Uterus (tissue), 4 donors: ENCODE measurements around the gene COX7A1. TPM values are rescaled to one million over a fixed set of nuclear protein-coding genes. Genes with fewer than 3 reads are reported as not detected.
A peak's percentile ranks its signal among the peaks of the same experiment; 100 is the strongest.

Experiments used
- DNase-seq, 2 donors: peaks; one replicate each; pipeline ENCODE4 v3.0.0-alpha.2; 2019 to 2020
- H3K27ac ChIP-seq, 2 donors: fragments of 200-600 bp; sonication (generic); 1 replicate in 1 of 2; 2 replicates in 1 of 2; pipeline ENCODE4 v1.5.1; 2016 to 2018
- H3K27me3 ChIP-seq, 2 donors: fragments of 200-600 bp; sonication (generic); one replicate each; pipeline ENCODE4 v1.5.1; 2018 to 2019; ENCODE audit warnings: control low read depth in 1 of 2
- H3K36me3 ChIP-seq, 2 donors: fragments of 200-600 bp; sonication (generic); one replicate each; pipeline ENCODE4 v1.5.1; 2019; ENCODE audit warnings: control low read depth in 1 of 2
- H3K4me1 ChIP-seq, 2 donors: fragments of 200-600 bp; sonication (generic); one replicate each; pipeline ENCODE4 v1.5.1; 2018 to 2019; ENCODE audit warnings: control low read depth in 1 of 2
- H3K4me3 ChIP-seq, 2 donors: fragments of 200-600 bp; sonication (generic); 1 replicate in 1 of 2; 2 replicates in 1 of 2; pipeline ENCODE4 v1.5.1; 2018 to 2019; ENCODE audit warnings: mild to moderate bottlenecking in 1 of 2
- H3K9me3 ChIP-seq, 2 donors: fragments of 200-600 bp; sonication (generic); one replicate each; pipeline ENCODE4 v1.5.1; 2019; ENCODE audit warnings: control low read depth in 1 of 2
- POLR2A ChIP-seq, 2 donors: fragments of 450-650 bp; IDR thresholded peaks; one replicate each; pipeline ENCODE4 v1.6.1; 2016; ENCODE audit warnings: antibody characterized with exemption in 2 of 2, mild to moderate bottlenecking in 1 of 2, moderate library complexity in 1 of 2
- intact Hi-C: fragments of 100-400 bp; cut with DNase I; formaldehyde crosslinking; loops from one replicate; pipeline ENCODE4 v1.15.1; 2023; ENCODE audit warnings: low total_unique reads
- total RNA-seq, 4 donors: library from RNA; depleted of rRNA in 3 of 4; stranded (reverse); fragments of >200 nt in 3 of 4; gene quantifications; one replicate each; pipeline versions ENCODE4 v1.1.0 to v1.2.4, GENCODE V29; 2014 to 2023
- TF ChIP-seq, protein P1 (sequence below), 4 experiments: fragments of 200-600 bp in 2 of 4; fragments of 450-650 bp in 2 of 4; sonication (generic) in 2 of 4; IDR thresholded peaks; one replicate each; pipeline ENCODE4 v1.5.1; 2016 to 2019; ENCODE audit warnings: antibody characterized with exemption in 4 of 4, mild to moderate bottlenecking in 2 of 4, moderate library complexity in 1 of 4
- donor health status: DM: yes; HTN: yes; CAD: no.

COX7A1 gene
- total RNA-seq, 4 donors from 2014 or later, result 4.7 to 235 (median 65.2) TPM

DNA sequence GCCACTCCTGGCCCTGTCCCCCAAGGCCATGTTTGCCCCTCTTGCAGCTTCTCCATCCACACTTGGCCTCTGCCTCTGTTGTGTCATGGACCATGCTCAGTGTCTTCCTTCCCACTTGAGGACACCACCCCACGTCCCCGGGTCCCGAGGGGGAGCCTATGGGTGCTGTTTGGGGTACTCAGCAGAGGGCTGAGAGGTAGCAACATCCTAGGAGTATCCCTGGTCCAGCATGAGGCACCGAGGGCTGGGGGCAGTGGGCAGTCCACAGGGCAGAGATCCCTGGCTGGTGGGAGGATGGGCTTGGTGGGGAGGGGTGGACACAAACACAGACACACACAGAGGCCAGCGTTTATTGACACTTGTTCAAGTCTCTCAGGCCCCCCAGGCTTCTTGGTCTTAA, 1.7 kb downstream of the COX7A1 start:
- Histone ChIP-seq H3K27ac (peak overlapping the region; percentile 94 to 98), H3K36me3 (no peaks in the 10 kb centered on the region), H3K27me3 (no peaks in the 10 kb centered on the region), H3K4me3 (no peak overlapping the region), H3K9me3 (no peaks in the 10 kb centered on the region), H3K4me1 (peaks cover 0 to 5% of the 10 kb centered on the region in 2 donors)
- no peak for DNase-seq
- TF ChIP-seq, protein P1, sequence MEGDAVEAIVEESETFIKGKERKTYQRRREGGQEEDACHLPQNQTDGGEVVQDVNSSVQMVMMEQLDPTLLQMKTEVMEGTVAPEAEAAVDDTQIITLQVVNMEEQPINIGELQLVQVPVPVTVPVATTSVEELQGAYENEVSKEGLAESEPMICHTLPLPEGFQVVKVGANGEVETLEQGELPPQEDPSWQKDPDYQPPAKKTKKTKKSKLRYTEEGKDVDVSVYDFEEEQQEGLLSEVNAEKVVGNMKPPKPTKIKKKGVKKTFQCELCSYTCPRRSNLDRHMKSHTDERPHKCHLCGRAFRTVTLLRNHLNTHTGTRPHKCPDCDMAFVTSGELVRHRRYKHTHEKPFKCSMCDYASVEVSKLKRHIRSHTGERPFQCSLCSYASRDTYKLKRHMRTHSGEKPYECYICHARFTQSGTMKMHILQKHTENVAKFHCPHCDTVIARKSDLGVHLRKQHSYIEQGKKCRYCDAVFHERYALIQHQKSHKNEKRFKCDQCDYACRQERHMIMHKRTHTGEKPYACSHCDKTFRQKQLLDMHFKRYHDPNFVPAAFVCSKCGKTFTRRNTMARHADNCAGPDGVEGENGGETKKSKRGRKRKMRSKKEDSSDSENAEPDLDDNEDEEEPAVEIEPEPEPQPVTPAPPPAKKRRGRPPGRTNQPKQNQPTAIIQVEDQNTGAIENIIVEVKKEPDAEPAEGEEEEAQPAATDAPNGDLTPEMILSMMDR (IDR thresholded peaks at IDR 0.05), result no peak
- no peak for TF ChIP-seq POLR2A (IDR thresholded peaks at IDR 0.05)
- intact Hi-C loops, result no loop called here

DNA sequence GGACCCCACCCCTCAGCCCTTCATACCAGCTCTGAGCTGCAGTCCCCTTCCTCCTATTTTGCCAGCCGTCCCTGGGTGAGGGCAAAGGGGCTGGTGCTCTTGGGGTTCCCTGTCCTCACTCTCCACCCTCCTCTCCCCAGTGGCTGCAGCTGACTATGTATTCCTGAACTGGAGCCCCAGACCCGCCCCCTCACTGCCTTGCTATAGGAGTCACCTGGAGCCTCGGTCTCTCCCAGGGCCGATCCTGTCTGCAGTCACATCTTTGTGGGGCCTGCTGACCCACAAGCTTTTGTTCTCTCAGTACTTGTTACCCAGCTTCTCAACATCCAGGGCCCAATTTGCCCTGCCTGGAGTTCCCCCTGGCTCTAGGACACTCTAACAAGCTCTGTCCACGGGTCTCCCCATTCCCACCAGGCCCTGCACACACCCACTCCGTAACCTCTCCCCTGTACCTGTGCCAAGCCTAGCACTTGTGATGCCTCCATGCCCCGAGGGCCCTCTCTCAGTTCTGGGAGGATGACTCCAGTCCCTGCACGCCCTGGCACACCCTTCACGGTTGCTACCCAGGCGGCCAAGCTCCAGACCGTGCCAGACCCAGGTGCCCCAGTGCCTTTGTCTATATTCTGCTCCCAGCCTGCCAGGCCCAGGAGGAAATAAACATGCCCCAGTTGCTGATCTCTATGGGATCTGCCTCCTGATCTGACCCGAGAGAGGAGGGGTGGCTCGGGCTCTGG, 2.4 kb downstream of the COX7A1 start:
- DNase-seq, result no peak
- Histone ChIP-seq H3K27ac (no peak overlapping the region), H3K36me3 (no peaks in the 10 kb centered on the region)

DNA sequence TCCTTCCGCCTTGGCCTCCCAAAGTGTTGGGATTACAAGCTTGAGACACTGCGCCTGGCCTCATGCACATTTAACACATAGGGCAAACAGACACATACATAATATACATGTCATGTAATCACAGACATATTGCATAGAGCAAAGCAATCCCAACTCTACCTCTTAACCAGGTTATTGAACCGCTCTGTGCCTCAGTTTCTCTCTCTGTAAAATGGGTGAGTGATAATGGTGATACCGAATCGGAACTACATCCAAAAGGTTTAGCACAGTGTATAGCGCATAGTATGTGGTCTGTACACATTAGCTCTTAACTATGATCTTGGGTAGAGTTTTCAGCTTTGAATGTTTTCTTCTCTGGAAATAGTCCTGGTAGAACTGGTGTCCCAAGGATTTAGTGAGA, 7.6 kb downstream of the COX7A1 start:
- no peak for DNase-seq
- H3K9me3 ChIP-seq, result no peaks in the 10 kb centered on the region
- no peaks in the 10 kb centered on the region for H3K27me3 ChIP-seq
- no peak overlapping the region for H3K27ac ChIP-seq
- H3K4me3 ChIP-seq, result no peak overlapping the region
- TF ChIP-seq, protein P1 (IDR thresholded peaks at IDR 0.05), result no peak
- no peak for TF ChIP-seq POLR2A (IDR thresholded peaks at IDR 0.05)
- intact Hi-C loops, result no loop called here
- H3K4me1 ChIP-seq, result peaks cover 0 to 10% of the 10 kb centered on the region in 2 donors
- no peaks in the 10 kb centered on the region for H3K36me3 ChIP-seq

More for the DNA sequence above, 2.4 kb downstream of the COX7A1 start:
- H3K9me3 ChIP-seq, result no peaks in the 10 kb centered on the region
- H3K27me3 ChIP-seq, result no peaks in the 10 kb centered on the region
- intact Hi-C loops, result no loop called here
- peaks cover 0 to 5% of the 10 kb centered on the region in 2 donors for H3K4me1 ChIP-seq
- no peak for TF ChIP-seq POLR2A (IDR thresholded peaks at IDR 0.05)
- TF ChIP-seq, protein P1 (IDR thresholded peaks at IDR 0.05), result no peak
- H3K4me3 ChIP-seq, result no peak overlapping the region

DNA sequence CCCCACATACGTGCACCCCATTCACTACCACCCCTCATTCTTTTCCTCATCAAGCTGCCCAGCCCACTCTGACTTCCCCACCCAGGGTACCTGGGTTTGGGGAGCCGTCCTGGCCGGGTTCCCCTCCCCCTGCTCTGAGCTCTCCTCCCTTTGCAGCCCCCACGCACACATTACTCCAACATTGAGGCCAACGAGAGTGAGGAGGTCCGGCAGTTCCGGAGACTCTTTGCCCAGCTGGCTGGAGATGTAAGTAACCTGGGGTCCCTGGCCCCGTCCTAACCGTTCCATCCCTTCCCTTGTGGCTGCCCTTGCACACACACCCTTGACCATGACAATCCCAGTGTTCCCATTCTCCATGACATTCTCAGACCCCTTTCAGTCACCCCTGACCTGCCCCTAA, 9.8 kb downstream of the COX7A1 start:
- no peak for TF ChIP-seq POLR2A (IDR thresholded peaks at IDR 0.05)
- TF ChIP-seq, protein P1 (IDR thresholded peaks at IDR 0.05), result no peak
- no peak overlapping the region for H3K27ac ChIP-seq
- peaks cover 0 to 10% of the 10 kb centered on the region in 2 donors for H3K4me1 ChIP-seq
- intact Hi-C loops, result no loop called here
- H3K4me3 ChIP-seq, result no peak overlapping the region
- H3K36me3 ChIP-seq, result no peaks in the 10 kb centered on the region
- H3K27me3 ChIP-seq, result no peaks in the 10 kb centered on the region
- no peak for DNase-seq
- H3K9me3 ChIP-seq, result no peaks in the 10 kb centered on the region

DNA sequence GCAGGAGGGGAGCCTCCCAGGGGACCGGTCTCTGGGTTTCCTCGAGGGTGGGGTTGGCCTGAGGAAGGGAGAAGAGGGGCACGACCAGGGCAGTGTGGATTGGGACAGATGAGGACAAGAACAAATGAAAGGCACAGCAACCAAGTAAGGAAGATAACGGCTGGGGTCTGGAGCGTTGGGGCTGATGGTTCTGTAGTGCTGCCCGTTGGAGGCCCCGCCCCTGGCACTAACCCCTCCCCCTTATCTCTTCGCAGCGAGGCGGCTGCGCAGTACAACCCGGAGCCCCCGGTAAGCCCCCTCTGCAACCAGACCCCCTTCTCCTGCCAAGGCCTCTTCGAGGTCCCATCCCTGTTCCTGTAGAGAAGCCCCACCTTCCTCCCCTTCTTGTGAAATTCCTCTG, 10.2 kb downstream of the COX7A1 start:
- no peaks in the 10 kb centered on the region for H3K36me3 ChIP-seq
- intact Hi-C loops, result no loop called here

More for the DNA sequence above, 10.2 kb downstream of the COX7A1 start:
- H3K4me3 ChIP-seq, result no peak overlapping the region
- TF ChIP-seq POLR2A (IDR thresholded peaks at IDR 0.05), result no peak
- TF ChIP-seq, protein P1 (IDR thresholded peaks at IDR 0.05), result no peak
- peaks cover 0 to 10% of the 10 kb centered on the region in 2 donors for H3K4me1 ChIP-seq
- no peaks in the 10 kb centered on the region for H3K27me3 ChIP-seq
- DNase-seq, result no peak
- H3K9me3 ChIP-seq, result no peaks in the 10 kb centered on the region
- H3K27ac ChIP-seq, result peak overlapping the region; percentile 95 to 97
